Natural killer cell (primary cell): ENCODE data around the gene SLC19A1. TPM values are rescaled to one million over a fixed set of nuclear protein-coding genes. Genes with fewer than 3 reads are reported as not detected.

Experiments used
- ATAC-seq, 3 donors: fragments of 150-1000 bp in 2 of 3; fragments of 200-7000 bp in 1 of 3; cut with Tn5 transposase; 1 replicate in 1 of 3; 2 replicates in 2 of 3; pipeline ENCODE4 v1.10.0; 2021; ENCODE audit warnings: mild to moderate bottlenecking in 2 of 3, moderate library complexity in 2 of 3
- DNase-seq, 2 donors: peaks; one replicate each; pipeline versions ENCODE4 v3.0.0 to v3.0.0-alpha.2; 2013 to 2021; ENCODE audit warnings: mixed read lengths in 1 of 2
- H3K27ac ChIP-seq: one replicate; pipeline ENCODE4 v1.5.1; 2013; ENCODE audit warnings: mild to moderate bottlenecking, low read length
- H3K27me3 ChIP-seq: one replicate; pipeline ENCODE4 v1.6.1; 2013; ENCODE audit warnings: low read length; ENCODE audit not compliant: control insufficient read depth, insufficient read depth
- H3K36me3 ChIP-seq: one replicate; pipeline ENCODE4 v1.6.1; 2013; ENCODE audit warnings: low read length; ENCODE audit not compliant: control insufficient read depth, insufficient read depth
- H3K4me1 ChIP-seq: one replicate; pipeline ENCODE4 v1.6.1; 2013; ENCODE audit warnings: low read length; ENCODE audit not compliant: control insufficient read depth, insufficient read depth
- H3K4me3 ChIP-seq: one replicate; pipeline ENCODE4 v1.5.1; 2013; ENCODE audit warnings: low read length
- H3K9me3 ChIP-seq: one replicate; pipeline ENCODE4 v1.6.1; 2013; ENCODE audit warnings: low read length; ENCODE audit not compliant: control insufficient read depth, insufficient read depth
- H3K27ac Mint-ChIP-seq, 2 donors: one replicate each; pipeline ENCODE4 v1.8.0; 2022; ENCODE audit warnings: mild to moderate bottlenecking in 2 of 2, mixed read lengths in 2 of 2, moderate library complexity in 1 of 2
- H3K27me3 Mint-ChIP-seq, 2 donors: one replicate each; pipeline ENCODE4 v1.8.0; 2022; ENCODE audit warnings: low read depth in 2 of 2, mixed read lengths in 2 of 2
- H3K36me3 Mint-ChIP-seq: one replicate; pipeline ENCODE4 v1.8.0; 2022; ENCODE audit warnings: mixed read lengths
- H3K4me1 Mint-ChIP-seq, 2 donors: one replicate each; pipeline ENCODE4 v1.8.0; 2022; ENCODE audit warnings: mixed read lengths in 2 of 2
- H3K4me3 Mint-ChIP-seq: one replicate; pipeline ENCODE4 v1.8.0; 2022; ENCODE audit warnings: mild to moderate bottlenecking, moderate library complexity, mixed read lengths
- H3K9me3 Mint-ChIP-seq, 2 donors: one replicate each; pipeline ENCODE4 v1.8.0; 2022; ENCODE audit warnings: mixed read lengths in 2 of 2
- CTCF ChIP-seq: fragments of 200-600 bp; IDR thresholded peaks from one replicate; pipeline ENCODE4 v1.8.0; 2022; ENCODE audit warnings: antibody characterized with exemption
- WGBS: methylation state at CpG from one replicate; pipeline ENCODE4 v1.1.7; 2013; ENCODE audit warnings: missing lambda C conversion rate; ENCODE audit not compliant: insufficient coverage; 5-methylcytosine and 5-hydroxymethylcytosine counted together
- intact Hi-C: fragments of 100-400 bp; cut with micrococcal nuclease; formaldehyde crosslinking; loops from one replicate; pipeline ENCODE4 v1.14.2; 2022
- total RNA-seq, 4 donors: library from RNA; stranded (reverse); fragments of 120-200 nt in 1 of 4; gene quantifications; one replicate each; pipeline versions ENCODE4 v1.2.3 to v1.2.4, GENCODE V29; 2013 to 2022

SLC19A1 gene
- total RNA-seq, 3 donors from 2014 or later (not counting 1 experiment from before 2014, with no cell fraction given), result 2.5 to 9.0 (median 4.9) TPM

GRCh38 chr21:45493401-45494001, 48.7 kb downstream of the SLC19A1 start:
- Histone ChIP-seq H3K27me3 (no peaks in the 10 kb centered on the region), H3K4me3 (no peak overlapping the region), H3K9me3 (no peaks in the 10 kb centered on the region), H3K27ac (no peak overlapping the region), H3K36me3 (no peaks in the 10 kb centered on the region), H3K4me1 (peaks cover 7% of the 10 kb centered on the region)
- no peaks in the 10 kb centered on the region for H3K9me3 Mint-ChIP-seq
- no peak overlapping the region for H3K27ac Mint-ChIP-seq
- H3K4me3 Mint-ChIP-seq, result no peak overlapping the region
- 97% methylated on average over 16 of the region's 21 CpGs for WGBS
- intact Hi-C loops, result no loop called here
- H3K36me3 Mint-ChIP-seq, result no peaks in the 10 kb centered on the region
- no peaks in the 10 kb centered on the region for H3K4me1 Mint-ChIP-seq
- DNase-seq, result no peak
- no peak for ATAC-seq
- TF ChIP-seq CTCF, result no peak
- no peaks in the 10 kb centered on the region for H3K27me3 Mint-ChIP-seq

- H3K9me3 Mint-ChIP-seq, result no peaks in the 10 kb centered on the region
- H3K4me3 Mint-ChIP-seq, result no peak overlapping the region
- no peak overlapping the region for H3K4me3 ChIP-seq
- no peak for TF ChIP-seq CTCF
- peaks cover 7% of the 10 kb centered on the region for H3K4me1 ChIP-seq
- H3K9me3 ChIP-seq, result no peaks in the 10 kb centered on the region
- no peak overlapping the region for H3K27ac Mint-ChIP-seq
- DNase-seq, result no peak
- no peaks in the 10 kb centered on the region for H3K36me3 ChIP-seq
- WGBS, result 95% methylated on average over 20 of the region's 20 CpGs
- no peak overlapping the region for H3K27ac ChIP-seq
- H3K4me1 Mint-ChIP-seq, result no peaks in the 10 kb centered on the region
- H3K27me3 Mint-ChIP-seq, result no peaks in the 10 kb centered on the region
- H3K36me3 Mint-ChIP-seq, result no peaks in the 10 kb centered on the region
- intact Hi-C loops, result no loop called here
- no peak for ATAC-seq
- H3K27me3 ChIP-seq, result no peaks in the 10 kb centered on the region
Measured at GRCh38 chr21:45492765-45493164, 49.5 kb downstream of the SLC19A1 start.

GRCh38 chr21:45491623-45492022, 50.6 kb downstream of the SLC19A1 start:
- peak overlapping the region in 1 of 2 donors; percentile 58 for H3K27ac Mint-ChIP-seq
- no peak overlapping the region for H3K4me3 Mint-ChIP-seq
- TF ChIP-seq CTCF, result no peak
- no peaks in the 10 kb centered on the region for H3K9me3 Mint-ChIP-seq
- WGBS, result 91% methylated on average over 9 of the region's 9 CpGs
- no peak for DNase-seq
- Histone ChIP-seq H3K27ac (no peak overlapping the region), H3K4me1 (peaks cover 7% of the 10 kb centered on the region), H3K9me3 (no peaks in the 10 kb centered on the region), H3K36me3 (no peaks in the 10 kb centered on the region), H3K27me3 (no peaks in the 10 kb centered on the region), H3K4me3 (no peak overlapping the region)
- H3K4me1 Mint-ChIP-seq, result no peaks in the 10 kb centered on the region
- intact Hi-C loops, result no loop called here
- H3K27me3 Mint-ChIP-seq, result no peaks in the 10 kb centered on the region
- H3K36me3 Mint-ChIP-seq, result no peaks in the 10 kb centered on the region
- ATAC-seq, result no peak

- no peak for ATAC-seq
- Mint-ChIP-seq H3K4me1 (no peaks in the 10 kb centered on the region), H3K36me3 (no peaks in the 10 kb centered on the region), H3K27ac (no peak overlapping the region), H3K27me3 (no peaks in the 10 kb centered on the region), H3K9me3 (no peaks in the 10 kb centered on the region), H3K4me3 (no peak overlapping the region)
- Histone ChIP-seq H3K36me3 (no peaks in the 10 kb centered on the region), H3K27me3 (no peaks in the 10 kb centered on the region), H3K27ac (no peak overlapping the region), H3K4me3 (no peak overlapping the region), H3K4me1 (peaks cover 7% of the 10 kb centered on the region), H3K9me3 (no peaks in the 10 kb centered on the region)
- no peak for TF ChIP-seq CTCF
- intact Hi-C loops, result no loop called here
- WGBS, result 96% methylated on average over 17 of the region's 20 CpGs
- DNase-seq, result no peak
Measured at GRCh38 chr21:45491056-45491455, 51.2 kb downstream of the SLC19A1 start.
